ENCODE data around the gene ADGRV1.

- TF ChIP-seq CTCF (IDR thresholded peaks at IDR 0.05) (no peak), EP300 (IDR thresholded peaks at IDR 0.05) (no peak), JUNB (IDR thresholded peaks at IDR 0.05) (no peak), NR3C1 (IDR thresholded peaks at IDR 0.05) (no peak), REST (IDR thresholded peaks at IDR 0.05) (no peak), MAZ (IDR thresholded peaks at IDR 0.05; ENCODE audit: borderline replicate concordance, low read depth, low read length) (no peak), KDM1A (IDR thresholded peaks at IDR 0.05; ENCODE audit: low read depth) (no peak), RCOR1 (IDR thresholded peaks at IDR 0.05; ENCODE audit: low read depth, low read length) (no peak), RFX5 (IDR thresholded peaks at IDR 0.05) (no peak), CBX8 (IDR thresholded peaks at IDR 0.05) (no peak)
Measured at GRCh38 chr5:91140657-91141056, 582.1 kb downstream of the ADGRV1 start.
